SJSA1 (cell line): ENCODE results near the gene GRIP1. TPM values are rescaled to one million over a fixed set of nuclear protein-coding genes. Genes with fewer than 3 reads are reported as not detected.
"Not testable (repeated sequence)": the region's sequence is repeated elsewhere in the genome, so short reads cannot be mapped to it uniquely, and the experiment has no call there.

Experiments used
- DNase-seq, 2 experiments: peaks; one replicate each; pipeline ENCODE4 v3.0.0-alpha.2; 2015 to 2020; ENCODE audit warnings: low spot score in 2 of 2, low read depth in 1 of 2
- H3K27ac ChIP-seq: fragments of 250-450 bp; sonication (Bioruptor Pico); 2 replicates; pipeline ENCODE4 v1.5.1; 2020; ENCODE audit warnings: mild to moderate bottlenecking, moderate library complexity
- H3K27me3 ChIP-seq: fragments of 250-450 bp; sonication (Bioruptor Pico); replicated peaks from 2 replicates; pipeline ENCODE4 v1.5.1; 2020; ENCODE audit warnings: mild to moderate bottlenecking, moderate library complexity
- H3K36me3 ChIP-seq: fragments of 250-450 bp; sonication (Bioruptor Pico); 2 replicates; pipeline ENCODE4 v1.5.1; 2020; ENCODE audit warnings: mild to moderate bottlenecking
- H3K4me1 ChIP-seq: fragments of 250-450 bp; sonication (Bioruptor Pico); replicated peaks from 2 replicates; pipeline ENCODE4 v1.6.1; 2021; ENCODE audit warnings: mild to moderate bottlenecking
- H3K4me3 ChIP-seq: fragments of 250-450 bp; sonication (Bioruptor Pico); 2 replicates; pipeline ENCODE4 v1.5.1; 2020; ENCODE audit warnings: mild to moderate bottlenecking
- H3K9me3 ChIP-seq: fragments of 250-450 bp; sonication (Bioruptor Pico); replicated peaks from 2 replicates; pipeline ENCODE4 v1.5.1; 2020; ENCODE audit warnings: mild to moderate bottlenecking
- total RNA-seq: library from RNA; depleted of rRNA; stranded (reverse); fragments of >200 nt; shearing (Covaris generic); gene quantifications from 2 replicates; pipeline ENCODE4 v1.2.3, GENCODE V29; 2014

Gene GRIP1
- total RNA-seq, 1 experiment from 2014 or later: 3.5 TPM

GRCh38 chr12:66337381-66338010, 341.4 kb downstream of the GRIP1 start:
- Histone ChIP-seq H3K4me1 (no peaks in the 10 kb centered on the region), H3K4me3 (no peak overlapping the region), H3K27me3 (no peaks in the 10 kb centered on the region), H3K9me3 (no peaks in the 10 kb centered on the region), H3K27ac (no peak overlapping the region), H3K36me3 (no peaks in the 10 kb centered on the region)
- DNase-seq: no peak

DNA sequence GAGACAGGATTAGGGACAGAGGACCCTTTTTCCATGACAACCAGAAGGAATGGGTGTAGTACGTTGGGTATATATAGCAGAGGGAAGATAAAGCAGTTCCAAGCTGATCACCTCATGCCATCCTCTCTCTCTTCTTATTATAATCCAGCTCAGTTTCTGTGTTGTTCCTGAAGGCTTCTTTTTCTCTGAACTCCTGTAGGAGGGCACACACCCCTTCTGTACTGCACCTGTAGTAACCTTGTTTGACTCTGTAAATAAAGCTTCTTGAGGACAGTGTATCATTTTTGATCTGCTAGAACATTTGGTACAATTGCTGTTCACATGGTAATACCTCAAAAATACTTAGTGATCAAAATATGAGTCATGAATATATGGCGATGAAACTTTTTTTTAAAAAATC, 343.1 kb downstream of the GRIP1 start:
- Histone ChIP-seq H3K4me1 (no peaks in the 10 kb centered on the region), H3K27me3 (no peaks in the 10 kb centered on the region), H3K9me3 (no peaks in the 10 kb centered on the region), H3K36me3 (no peaks in the 10 kb centered on the region), H3K27ac (no peak overlapping the region), H3K4me3 (no peak overlapping the region)
- no peak for DNase-seq

DNA sequence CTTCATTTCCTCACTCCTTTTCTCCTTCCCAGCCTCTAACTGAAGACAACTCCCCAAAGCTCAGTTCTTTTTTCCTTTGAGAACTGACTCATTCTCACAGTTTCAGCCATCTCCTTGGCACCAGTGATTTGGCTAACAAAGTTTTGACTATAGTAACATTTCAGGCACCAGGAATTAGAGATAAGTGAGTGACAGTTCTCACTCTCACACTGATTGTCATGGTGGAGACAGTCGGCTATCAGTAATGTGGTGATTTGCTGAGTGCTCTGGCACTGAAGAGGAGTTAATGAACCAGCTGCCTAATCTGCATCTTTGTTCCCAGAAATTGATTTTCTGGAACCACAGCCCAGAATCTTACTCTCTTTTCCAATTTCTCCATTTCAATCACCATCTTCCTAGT, 347.1 kb downstream of the GRIP1 start:
- Histone ChIP-seq H3K4me1 (no peaks in the 10 kb centered on the region), H3K27me3 (no peaks in the 10 kb centered on the region), H3K36me3 (no peaks in the 10 kb centered on the region), H3K9me3 (no peaks in the 10 kb centered on the region), H3K27ac (no peak overlapping the region), H3K4me3 (no peak overlapping the region)
- DNase-seq: no peak

DNA sequence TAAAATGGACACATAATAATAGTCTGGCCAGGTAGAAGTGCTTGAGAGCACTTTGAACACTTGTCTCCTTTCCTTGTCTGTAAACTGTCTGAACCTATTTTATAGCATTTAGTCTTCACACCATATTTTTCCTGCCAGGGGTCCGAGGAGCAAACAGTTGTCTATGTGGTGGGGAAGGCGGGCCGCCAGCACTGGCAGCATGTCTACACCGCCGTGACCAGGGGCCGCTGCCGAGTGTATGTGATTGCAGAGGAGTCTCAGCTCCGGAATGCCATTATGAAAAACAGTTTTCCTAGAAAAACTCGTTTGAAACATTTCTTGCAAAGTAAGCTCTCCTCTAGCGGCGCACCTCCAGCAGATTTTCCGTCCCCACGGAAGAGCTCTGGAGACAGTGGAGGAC, 347.9 kb downstream of the GRIP1 start:
- H3K9me3 ChIP-seq: no peaks in the 10 kb centered on the region
- no peaks in the 10 kb centered on the region for H3K27me3 ChIP-seq
- H3K36me3 ChIP-seq: no peaks in the 10 kb centered on the region
- H3K4me1 ChIP-seq: no peaks in the 10 kb centered on the region
- no peak overlapping the region for H3K27ac ChIP-seq
- DNase-seq: no peak
- no peak overlapping the region for H3K4me3 ChIP-seq

GRCh38 chr12:66329941-66330340, 348.9 kb downstream of the GRIP1 start:
- Histone ChIP-seq H3K9me3 (no peaks in the 10 kb centered on the region), H3K4me3 (no peak overlapping the region), H3K27me3 (no peaks in the 10 kb centered on the region), H3K36me3 (no peaks in the 10 kb centered on the region), H3K4me1 (no peaks in the 10 kb centered on the region), H3K27ac (no peak overlapping the region)
- DNase-seq: no peak

DNA sequence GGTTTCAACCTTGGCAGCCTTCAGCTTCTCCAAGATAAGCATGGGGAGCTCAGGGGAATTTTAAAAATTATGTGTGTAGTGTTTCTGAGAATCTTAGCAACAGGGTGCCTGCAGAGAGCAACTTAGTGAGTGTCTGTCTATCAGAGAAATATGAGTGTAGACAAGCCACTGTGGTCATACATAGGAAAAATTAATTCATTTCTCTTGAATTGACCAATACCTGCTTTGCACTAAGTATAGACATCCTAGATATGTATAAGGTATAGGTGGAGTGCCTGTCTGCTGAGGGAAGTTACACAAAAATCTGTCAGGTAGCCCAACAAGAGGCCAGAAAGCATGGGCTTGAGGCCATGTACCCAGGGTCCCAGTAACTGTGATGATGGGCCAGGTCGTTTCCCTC, 355.9 kb downstream of the GRIP1 start:
- H3K36me3 ChIP-seq: no peaks in the 10 kb centered on the region
- peaks cover 4% of the 10 kb centered on the region; the same call in 1 of the 2 replicates for H3K4me1 ChIP-seq
- DNase-seq: no peak

DNA sequence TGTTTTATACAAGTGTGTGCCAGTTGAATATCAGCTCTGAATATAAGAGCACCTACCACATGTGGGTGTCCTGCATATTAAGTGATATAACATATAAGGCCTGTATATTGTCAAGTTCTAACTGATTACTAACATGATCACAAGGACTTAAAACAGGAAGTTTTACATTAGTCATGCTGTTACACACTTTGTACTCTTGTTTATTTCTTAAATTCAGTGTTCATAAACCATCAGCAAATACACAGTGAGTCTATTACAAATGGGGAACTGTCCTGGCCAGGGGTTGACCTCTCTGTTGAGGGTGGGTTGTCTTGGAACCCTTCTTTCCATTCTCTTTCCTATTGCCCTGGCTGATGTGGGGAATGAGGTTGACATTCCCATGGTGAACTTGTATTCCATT, 357.4 kb downstream of the GRIP1 start:
- Histone ChIP-seq H3K4me3 (no peak overlapping the region), H3K27me3 (no peaks in the 10 kb centered on the region), H3K4me1 (peaks cover 4% of the 10 kb centered on the region; the same call in 1 of the 2 replicates), H3K27ac (no peak overlapping the region), H3K9me3 (no peaks in the 10 kb centered on the region), H3K36me3 (no peaks in the 10 kb centered on the region)
- no peak for DNase-seq

More for the DNA sequence above, 355.9 kb downstream of the GRIP1 start:
- Histone ChIP-seq H3K27ac (no peak overlapping the region), H3K4me3 (no peak overlapping the region), H3K27me3 (no peaks in the 10 kb centered on the region), H3K9me3 (no peaks in the 10 kb centered on the region)

DNA sequence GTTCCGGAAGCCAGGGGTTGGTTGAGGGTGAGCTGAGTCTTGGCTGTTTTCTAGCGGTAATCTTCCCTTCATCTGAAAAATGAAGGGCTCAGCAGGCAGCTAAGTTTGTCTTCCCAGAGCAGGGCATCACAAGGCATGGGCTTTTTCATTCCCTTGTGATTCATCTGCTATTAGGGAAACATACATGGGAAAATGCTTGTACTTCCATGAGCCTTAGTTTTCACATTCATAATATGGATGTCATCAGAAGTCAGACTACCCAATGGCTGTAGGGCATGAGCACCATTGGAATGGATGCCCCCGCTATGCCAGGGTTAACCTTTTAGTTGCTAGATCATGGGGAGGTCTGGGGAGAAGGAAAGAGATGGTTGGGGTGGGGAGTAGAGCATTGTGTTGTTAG, 357.9 kb downstream of the GRIP1 start:
- no peaks in the 10 kb centered on the region for H3K9me3 ChIP-seq
- no peak for DNase-seq
- H3K27ac ChIP-seq: no peak overlapping the region
- H3K4me1 ChIP-seq: peaks cover 4% of the 10 kb centered on the region; the same call in 1 of the 2 replicates
- no peak overlapping the region for H3K4me3 ChIP-seq
- H3K36me3 ChIP-seq: no peaks in the 10 kb centered on the region
- H3K27me3 ChIP-seq: no peaks in the 10 kb centered on the region

DNA sequence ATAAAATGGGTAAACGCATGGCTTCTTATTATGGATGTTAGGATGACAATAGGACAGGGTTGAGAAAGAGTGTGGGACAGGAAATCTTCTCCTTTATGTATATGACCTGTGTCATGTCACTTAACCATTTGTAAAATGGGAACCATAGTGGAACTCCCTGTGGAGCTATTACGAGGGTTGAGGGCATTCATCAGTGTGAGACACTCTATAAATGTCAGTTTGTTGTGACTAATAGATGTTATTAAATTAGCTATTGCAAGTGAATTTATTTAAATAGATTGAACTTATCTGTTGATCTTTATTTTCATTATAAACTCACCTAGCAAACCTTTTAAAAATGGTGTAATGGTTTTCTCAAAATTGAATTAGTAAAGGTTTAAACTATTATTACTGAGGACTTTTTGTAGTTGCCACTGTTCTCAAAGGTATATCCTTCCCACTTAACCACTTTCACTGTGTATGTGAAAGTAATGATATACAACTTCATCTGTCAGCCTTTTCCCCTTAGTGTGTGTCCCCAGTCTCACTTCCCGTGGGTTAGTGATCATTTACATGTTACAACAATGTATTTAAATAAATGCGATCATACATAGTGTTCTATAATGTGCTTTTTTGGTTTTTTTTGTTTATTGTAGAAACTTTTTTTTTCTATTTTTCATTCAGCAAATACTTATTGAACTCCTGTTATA, 359.5 kb downstream of the GRIP1 start:
- Histone ChIP-seq H3K4me3 (no peak overlapping the region), H3K27me3 (no peaks in the 10 kb centered on the region), H3K9me3 (no peaks in the 10 kb centered on the region), H3K36me3 (no peaks in the 10 kb centered on the region), H3K27ac (no peak overlapping the region), H3K4me1 (peaks cover 4% of the 10 kb centered on the region; the same call in 1 of the 2 replicates)
- DNase-seq: no peak

- no peaks in the 10 kb centered on the region for H3K9me3 ChIP-seq
- H3K4me1 ChIP-seq: peaks cover 10% of the 10 kb centered on the region
- H3K27me3 ChIP-seq: no peaks in the 10 kb centered on the region
- H3K27ac ChIP-seq: no peak overlapping the region
- H3K36me3 ChIP-seq: no peaks in the 10 kb centered on the region; the same call in 1 of the 2 replicates
- no peak for DNase-seq
- H3K4me3 ChIP-seq: no peak overlapping the region
These were observed 364.6 kb downstream of the GRIP1 start for GRCh38 chr12:66314278-66314677.

DNA sequence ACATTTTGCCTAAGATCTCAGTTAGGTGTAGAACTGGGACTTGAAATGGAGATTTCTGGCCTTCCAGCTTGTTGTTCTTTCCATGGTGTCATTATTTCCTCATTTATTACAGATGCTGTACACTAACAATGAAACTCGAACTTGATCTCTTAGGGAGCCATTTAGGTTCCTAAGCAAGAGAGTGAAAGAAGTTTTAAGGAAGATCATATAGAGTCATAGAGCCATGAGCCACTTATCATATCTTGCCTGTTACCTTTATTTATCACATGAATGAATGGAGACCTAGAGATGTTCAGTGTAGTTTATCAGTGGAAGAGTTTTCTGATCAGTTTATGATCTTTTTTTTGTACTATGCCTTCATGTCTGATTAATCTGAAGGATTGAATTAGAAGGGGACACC, 366.7 kb downstream of the GRIP1 start:
- H3K9me3 ChIP-seq: no peaks in the 10 kb centered on the region
- no peak for DNase-seq
- H3K4me3 ChIP-seq: no peak overlapping the region
- H3K27me3 ChIP-seq: no peaks in the 10 kb centered on the region
- H3K4me1 ChIP-seq: peaks cover 10% of the 10 kb centered on the region
- H3K36me3 ChIP-seq: no peaks in the 10 kb centered on the region; the same call in 1 of the 2 replicates
- no peak overlapping the region for H3K27ac ChIP-seq

- Histone ChIP-seq H3K27me3 (no peaks in the 10 kb centered on the region), H3K4me1 (peaks cover 10% of the 10 kb centered on the region), H3K9me3 (no peaks in the 10 kb centered on the region), H3K27ac (no peak overlapping the region), H3K36me3 (no peaks in the 10 kb centered on the region; the same call in 1 of the 2 replicates), H3K4me3 (no peak overlapping the region)
- DNase-seq: no peak
These were observed 369.3 kb downstream of the GRIP1 start for GRCh38 chr12:66309606-66310005.

GRCh38 chr12:66304296-66304900, 374.5 kb downstream of the GRIP1 start:
- H3K4me1 ChIP-seq: peaks cover 6% of the 10 kb centered on the region

GRCh38 chr12:66303316-66303804, 375.5 kb downstream of the GRIP1 start:
- not testable (repeated sequence) for DNase-seq, H3K4me1 ChIP-seq, H3K27me3 ChIP-seq, H3K9me3 ChIP-seq, H3K36me3 ChIP-seq, H3K4me3 ChIP-seq, H3K27ac ChIP-seq

More at GRCh38 chr12:66304296-66304900, 374.5 kb downstream of the GRIP1 start:
- Histone ChIP-seq H3K4me3 (no peak overlapping the region), H3K9me3 (no peaks in the 10 kb centered on the region), H3K27ac (no peak overlapping the region), H3K36me3 (no peaks in the 10 kb centered on the region), H3K27me3 (no peaks in the 10 kb centered on the region)
- DNase-seq: no peak
